H1 (cell line): ENCODE measurements around the gene ZDHHC5. TPM values are rescaled to one million over a fixed set of nuclear protein-coding genes. Genes with fewer than 3 reads are reported as not detected.

Source experiments
- CTCF ChIA-PET: fragments of 300-600 bp; sonication (Branson Sonifier 250); formaldehyde crosslinking; loops from one replicate; lab custom pipeline; 2021; ENCODE audit not compliant: partially characterized antibody; lab: Charles Lee
- POLR2A ChIA-PET: fragments of 300-600 bp; sonication (Branson Sonifier 250); formaldehyde crosslinking; loops from one replicate; lab custom pipeline; 2021; ENCODE audit warnings: inconsistent platforms; ENCODE audit not compliant: partially characterized antibody; lab: Charles Lee
- DNase-seq, 2 experiments: peaks; one replicate each; pipeline versions ENCODE4 v3.0.0 to v3.0.0-alpha.2; 2010 to 2022; ENCODE audit warnings: low spot score in 2 of 2, low read depth in 1 of 2, mixed read lengths in 1 of 2
- FAIRE-seq: peaks from 2 replicates; lab custom pipeline; 2011; peaks lifted over from hg19 to GRCh38; lab: Jason Lieb, UNC
- H2AFZ ChIP-seq: 2 replicates; pipeline ENCODE4 v1.8.1; 2012; ENCODE audit warnings: low read length, inconsistent platforms
- H2AK5ac ChIP-seq: 2 replicates; pipeline ENCODE4 v1.6.1; 2013; ENCODE audit warnings: low read depth, low read length
- H2BK120ac ChIP-seq: replicated peaks from 2 replicates; pipeline ENCODE3; 2013; ENCODE audit warnings: low read depth, low read length, inconsistent platforms
- H2BK12ac ChIP-seq: 2 replicates; pipeline ENCODE4 v1.6.1; 2013; ENCODE audit warnings: low read depth, low read length
- H2BK15ac ChIP-seq: 2 replicates; pipeline ENCODE4 v1.6.1; 2013; ENCODE audit warnings: low read length
- H2BK20ac ChIP-seq: 2 replicates; pipeline ENCODE4 v1.6.1; 2013; ENCODE audit warnings: low read length
- H2BK5ac ChIP-seq: 2 replicates; pipeline ENCODE4 v1.6.1; 2013; ENCODE audit warnings: low read depth, low read length
- H3K14ac ChIP-seq: 2 replicates; pipeline ENCODE4 v1.6.1; 2013; ENCODE audit warnings: inconsistent platforms; ENCODE audit not compliant: insufficient read length
- H3K18ac ChIP-seq: 2 replicates; pipeline ENCODE4 v1.6.1; 2013; ENCODE audit warnings: low read length; ENCODE audit errors: extremely low read depth
- H3K23ac ChIP-seq: 2 replicates; pipeline ENCODE4 v1.6.1; 2013; ENCODE audit warnings: inconsistent platforms; ENCODE audit not compliant: insufficient read length
- H3K23me2 ChIP-seq: 2 replicates; pipeline ENCODE4 v1.6.1; 2013; ENCODE audit warnings: low read depth, low read length
- H3K27ac ChIP-seq: 2 replicates; pipeline ENCODE4 v1.6.1; 2011; ENCODE audit warnings: low read depth, low read length, inconsistent platforms
- H3K27me3 ChIP-seq, 4 experiments: replicated peaks in 1 of 4; 1 replicate in 1 of 4; 2 replicates in 3 of 4; pipeline versions ENCODE4 v1.6.1 to v1.8.1; 2011 to 2013; ENCODE audit warnings: low read length in 3 of 4, mild to moderate bottlenecking in 3 of 4, inconsistent platforms in 2 of 4, mixed read lengths in 2 of 4, moderate library complexity in 1 of 4; ENCODE audit not compliant: control insufficient read depth in 3 of 4, insufficient read depth in 3 of 4; ENCODE audit errors: extremely low read depth in 1 of 4
- H3K36me3 ChIP-seq, 4 experiments: 2 replicates each; pipeline versions ENCODE4 v1.6.1 to v1.8.1; 2011 to 2013; ENCODE audit warnings: mild to moderate bottlenecking in 4 of 4, low read length in 3 of 4, moderate library complexity in 2 of 4, control low read depth in 1 of 4, inconsistent platforms in 1 of 4; ENCODE audit not compliant: insufficient read depth in 4 of 4, control insufficient read depth in 2 of 4
- H3K4ac ChIP-seq: replicated peaks from 2 replicates; pipeline ENCODE3; 2013; ENCODE audit warnings: low read length, low read depth, mixed read lengths, inconsistent platforms; ENCODE audit not compliant: insufficient read length
- H3K4me1 ChIP-seq, 4 experiments: replicated peaks in 1 of 4; 1 replicate in 1 of 4; 2 replicates in 3 of 4; pipeline versions ENCODE4 v1.6.1 to v1.8.1; 2011 to 2013; ENCODE audit warnings: low read length in 3 of 4, inconsistent platforms in 2 of 4, mixed read lengths in 1 of 4; ENCODE audit not compliant: insufficient read depth in 4 of 4, control insufficient read depth in 3 of 4
- H3K4me2 ChIP-seq, 2 experiments: 2 replicates each; pipeline versions ENCODE4 v1.6.1 to v1.8.1; 2011 to 2013; ENCODE audit warnings: low read depth in 2 of 2, low read length in 2 of 2, control low read depth in 1 of 2, inconsistent platforms in 1 of 2, mild to moderate bottlenecking in 1 of 2; ENCODE audit not compliant: insufficient read depth in 1 of 2
- H3K4me3 ChIP-seq, 4 experiments: fragments of 200-600, 300-600 bp in 1 of 4; sonication (generic), shearing (Covaris generic), sonication (Bioruptor Twin) in 1 of 4; 2 replicates each; pipeline versions ENCODE4 v1.5.1 to v1.8.1; 2011 to 2016; ENCODE audit warnings: low read length in 4 of 4, low read depth in 3 of 4, control low read depth in 2 of 4, inconsistent platforms in 2 of 4, mild to moderate bottlenecking in 2 of 4, mixed read lengths in 1 of 4, moderate library complexity in 1 of 4; ENCODE audit not compliant: insufficient read depth in 2 of 4; ENCODE audit errors: extremely low read depth in 1 of 4
- H3K56ac ChIP-seq: replicated peaks from 2 replicates; pipeline ENCODE3; 2013; ENCODE audit warnings: low read depth, mild to moderate bottlenecking, mixed read lengths, low read length, inconsistent platforms; ENCODE audit not compliant: insufficient read length
- H3K79me1 ChIP-seq: 2 replicates; pipeline ENCODE4 v1.6.1; 2013; ENCODE audit warnings: low read depth, low read length, control low read depth
- H3K79me2 ChIP-seq, 2 experiments: 2 replicates each; pipeline versions ENCODE4 v1.6.1 to v1.8.1; 2012 to 2013; ENCODE audit warnings: low read length in 2 of 2, mild to moderate bottlenecking in 2 of 2, inconsistent platforms in 1 of 2; ENCODE audit not compliant: insufficient read depth in 2 of 2, control insufficient read depth in 1 of 2
- H3K9ac ChIP-seq, 4 experiments: replicated peaks in 1 of 4; 1 replicate in 1 of 4; 2 replicates in 3 of 4; pipeline versions ENCODE4 v1.6.1 to v1.8.1; 2011 to 2013; ENCODE audit warnings: low read depth in 3 of 4, low read length in 3 of 4, control low read depth in 2 of 4, mild to moderate bottlenecking in 2 of 4, moderate library complexity in 2 of 4, inconsistent platforms in 1 of 4; ENCODE audit errors: extremely low read depth in 1 of 4
- H3K9me3 ChIP-seq, 2 experiments: 2 replicates each; pipeline versions ENCODE4 v1.6.1 to v1.8.1; 2012 to 2013; ENCODE audit warnings: mild to moderate bottlenecking in 2 of 2, moderate library complexity in 2 of 2, control low read depth in 1 of 2, inconsistent platforms in 1 of 2, low read depth in 1 of 2, low read length in 1 of 2, mixed read lengths in 1 of 2; ENCODE audit not compliant: insufficient read depth in 2 of 2
- H4K20me1 ChIP-seq, 2 experiments: replicated peaks in 1 of 2; 2 replicates each; pipeline versions ENCODE3 to v1.8.1; 2011 to 2013; ENCODE audit warnings: inconsistent platforms in 2 of 2, low read length in 2 of 2, mild to moderate bottlenecking in 1 of 2; ENCODE audit not compliant: insufficient read depth in 2 of 2, control insufficient read depth in 1 of 2
- H4K5ac ChIP-seq: 2 replicates; pipeline ENCODE4 v1.6.1; 2013; ENCODE audit warnings: low read length, low read depth, mixed read lengths, inconsistent platforms; ENCODE audit not compliant: insufficient read length
- H4K8ac ChIP-seq: 2 replicates; pipeline ENCODE4 v1.8.0; 2013; ENCODE audit warnings: mild to moderate bottlenecking, moderate library complexity, low read length, inconsistent platforms; ENCODE audit not compliant: insufficient read depth; ENCODE audit errors: extremely low read depth
- H4K91ac ChIP-seq: replicated peaks from 2 replicates; pipeline ENCODE3; 2013; ENCODE audit warnings: low read length, mixed read lengths, inconsistent platforms; ENCODE audit not compliant: insufficient read length
- EP300 ChIP-seq, 2 experiments: IDR thresholded peaks; 1 replicate in 1 of 2; 2 replicates in 1 of 2; pipeline ENCODE4 v1.6.1; 2011 to 2012; ENCODE audit warnings: low read depth in 2 of 2, low read length in 2 of 2, mild to moderate bottlenecking in 2 of 2, borderline replicate concordance in 1 of 2, inconsistent platforms in 1 of 2, moderate library complexity in 1 of 2
- JUND ChIP-seq: IDR thresholded peaks from 2 replicates; pipeline ENCODE4 v1.6.1; 2011; ENCODE audit warnings: mild to moderate bottlenecking, improper control_type of control experiment, low read length
- RAD21 ChIP-seq, 2 experiments: IDR thresholded peaks in 1 of 2; conservative IDR thresholded peaks in 1 of 2; 2 replicates each; pipeline ENCODE4 v1.6.1; 2011; ENCODE audit warnings: low read depth in 2 of 2, low read length in 2 of 2, improper control_type of control experiment in 1 of 2, inconsistent platforms in 1 of 2, mild to moderate bottlenecking in 1 of 2, moderate library complexity in 1 of 2
- TEAD4 ChIP-seq: IDR thresholded peaks from 2 replicates; pipeline ENCODE4 v1.6.1; 2012; ENCODE audit warnings: low read depth, low read length, inconsistent platforms, mixed read lengths
- ZNF274 ChIP-seq: IDR thresholded peaks from 2 replicates; pipeline ENCODE4 v1.7.0; 2012; ENCODE audit warnings: low read length, borderline replicate concordance; ENCODE audit errors: extremely low read depth
- WGBS, 2 experiments: shearing (Covaris generic) in 1 of 2; methylation state at CpG; one replicate each; pipeline versions ENCODE4 v1.1.6 to v1.1.7; 2013 to 2015; ENCODE audit warnings: low lambda C conversion rate in 2 of 2, mixed read lengths in 2 of 2, inconsistent platforms in 1 of 2, low coverage in 1 of 2, missing lambda C conversion rate in 1 of 2; ENCODE audit not compliant: insufficient replicate concordance in 2 of 2, insufficient coverage in 1 of 2, insufficient read length in 1 of 2; ENCODE audit errors: extremely low coverage in 1 of 2, missing lambda C conversion rate in 1 of 2; 5-methylcytosine and 5-hydroxymethylcytosine counted together
- polyA plus RNA-seq, 7 experiments: library from polyadenylated mRNA; depleted of rRNA in 3 of 7; stranded (reverse) in 5 of 7; unstranded in 2 of 7; fragments of >200 nt in 5 of 7; fragments of 200-250 nt in 2 of 7; gene quantifications; 1 replicate in 5 of 7; 2 replicates in 1 of 7; 4 replicates in 1 of 7; pipeline versions ENCODE4 v1.2.1 to v1.2.3, GENCODE V29; 2011 to 2013; ENCODE audit warnings: missing spikeins in 2 of 7, mixed read lengths in 2 of 7
- total RNA-seq: library from RNA; stranded (reverse); fragmentation: NEBNext Ultra II Directional; extraction: Animal tissue kit (Norgen Biotek cat#: 25700); gene quantifications from 2 replicates; pipeline ENCODE4 v1.2.1, GENCODE V29; 2021

ZDHHC5 gene
- total and polyA plus RNA-seq, 2 of the 8 experiments (the other 6 are each of a cell fraction or from before 2014, with no cell fraction given) = 40.0 to 56.3 TPM

DNA sequence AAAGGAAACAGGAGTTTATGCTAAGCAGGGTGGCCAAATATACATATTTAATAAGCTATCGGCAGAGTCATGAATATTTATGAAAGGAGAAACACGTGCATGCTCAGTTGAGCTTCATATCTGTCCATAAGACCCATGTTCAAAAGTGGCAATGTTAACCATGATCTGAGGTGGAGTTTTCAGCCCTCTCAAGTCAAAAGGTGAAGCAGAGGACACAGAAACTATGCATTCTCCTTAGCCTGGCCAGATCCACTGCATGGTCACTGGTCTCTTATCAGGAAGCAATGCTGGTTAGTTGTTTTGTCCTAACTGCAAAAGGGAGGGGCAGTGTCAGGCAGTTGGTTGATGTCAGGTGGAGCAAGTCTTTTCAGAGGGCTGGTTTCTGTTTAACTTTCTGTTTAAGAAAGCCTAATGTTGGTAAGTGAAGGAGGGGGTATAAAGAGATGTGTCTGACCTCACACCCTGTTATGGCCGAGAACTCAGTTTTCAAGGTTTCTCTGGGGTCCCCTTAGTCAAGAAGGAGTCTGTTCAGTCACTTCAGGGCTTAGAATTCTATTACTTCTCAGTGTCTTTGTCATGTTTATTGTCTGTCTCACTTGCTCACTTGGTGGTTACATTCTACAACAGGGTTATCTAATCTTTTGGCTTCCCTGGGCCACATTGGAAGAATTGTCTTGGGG, 67.8 kb downstream of the ZDHHC5 start:
- no peak overlapping the region for H3K4me3 ChIP-seq
- peaks cover 0 to 24% of the 10 kb centered on the region in 2 experiments; a peak in 2 of 4 replicates for H3K79me2 ChIP-seq
- no peak overlapping the region for H3K9ac ChIP-seq
- CTCF ChIA-PET = interaction anchor here (0.6 to 1.6 kb wide), 9 partner anchors 9 to 209 kb away, joined by 3 to 6 read pairs (median 3); no protein-coding TSS in a partner anchor
- no peak overlapping the region for H2BK120ac ChIP-seq
- H2AFZ ChIP-seq = no peak overlapping the region
- H3K4ac ChIP-seq = no peak overlapping the region
- H3K23me2 ChIP-seq = no peaks in the 10 kb centered on the region
- DNase-seq (no peak), FAIRE-seq (no peak)
- peaks cover 8 to 29% (median 24%) of the 10 kb centered on the region in 4 experiments for H3K36me3 ChIP-seq
- H3K56ac ChIP-seq = no peak overlapping the region
- no peak overlapping the region for H4K5ac ChIP-seq
- no peak overlapping the region for H3K14ac ChIP-seq
- H3K18ac ChIP-seq = no peak overlapping the region
- no peak overlapping the region for H3K23ac ChIP-seq
- no peak overlapping the region for H3K27ac ChIP-seq
- H2BK5ac ChIP-seq = no peak overlapping the region
- no peak overlapping the region for H2BK12ac ChIP-seq
- no peaks in the 10 kb centered on the region for H3K9me3 ChIP-seq
- no peak overlapping the region for H4K8ac ChIP-seq
- H3K79me1 ChIP-seq = peaks cover 2% of the 10 kb centered on the region; the same call in 1 of the 2 replicates
- no peak overlapping the region for H2BK15ac ChIP-seq
- H4K91ac ChIP-seq = no peak overlapping the region
- 79% methylated on average over 3 of the region's 3 CpGs; no CpG with 5 or more reads in 1 of the 2 experiments for WGBS, 2 experiments
- no peak overlapping the region for H2BK20ac ChIP-seq
- TF ChIP-seq TEAD4 (no peak), ZNF274 (no peak), JUND (no peak), EP300 (IDR thresholded peaks at IDR 0.05; ENCODE audit: borderline replicate concordance in 1 of 2, low read depth in 2 of 2, low read length in 2 of 2) (no peak), RAD21 (IDR thresholded peaks at IDR 0.05 in 1 of 2, conservative IDR thresholded peaks at IDR 0.05 in 1 of 2; ENCODE audit: low read depth in 2 of 2, low read length in 2 of 2) (no peak)
- H4K20me1 ChIP-seq = peaks cover 0 to 6% of the 10 kb centered on the region in 2 experiments
- H3K4me2 ChIP-seq = peak overlapping the region; percentile 8 to 9; a peak in 1 of 4 replicates
- POLR2A ChIA-PET = interaction anchor here (0.6 to 2.5 kb wide), 10 partner anchors 8 to 43 kb away, joined by 3 to 16 read pairs (median 4); partner anchors contain the start of genes MED19 and TMX2
- H3K4me1 ChIP-seq = peaks cover 0 to 10% (median 2%) of the 10 kb centered on the region in 4 experiments; a peak in 3 of 7 replicates
- no peak overlapping the region for H2AK5ac ChIP-seq
- no peaks in the 10 kb centered on the region for H3K27me3 ChIP-seq
